Smooth muscle cell (in vitro differentiated cells): ENCODE data around the gene UBE2G2. TPM values are rescaled to one million over a fixed set of nuclear protein-coding genes. Genes with fewer than 3 reads are reported as not detected.

Source experiments
- DNase-seq: peaks from one replicate; lab custom pipeline; 2025; ENCODE audit not compliant: unreplicated experiment; lab: John Stamatoyannopoulos, UW
- H2AFZ ChIP-seq: fragments of 200-600 bp; sonication (generic); 2 replicates; pipeline ENCODE4 v1.6.0; 2016; ENCODE audit warnings: antibody characterized with exemption, low read depth, mild to moderate bottlenecking
- H3F3A ChIP-seq: fragments of 200-600 bp; sonication (generic); 2 replicates; pipeline ENCODE4 v1.6.0; 2017; ENCODE audit warnings: antibody characterized with exemption, low read depth
- H3K27ac ChIP-seq: fragments of 200-600 bp; sonication (generic); 2 replicates; pipeline ENCODE4 v1.5.1; 2016; ENCODE audit warnings: low read depth, mild to moderate bottlenecking
- H3K27me3 ChIP-seq: fragments of 200-600 bp; sonication (generic); 2 replicates; pipeline ENCODE4 v1.6.1; 2016; ENCODE audit warnings: low read depth, mild to moderate bottlenecking
- H3K36me3 ChIP-seq: fragments of 200-600 bp; sonication (generic); 2 replicates; pipeline ENCODE4 v1.5.1; 2016; ENCODE audit warnings: low read depth
- H3K4me1 ChIP-seq: fragments of 200-600 bp; sonication (generic); 2 replicates; pipeline ENCODE4 v1.5.1; 2016; ENCODE audit warnings: low read depth
- H3K4me2 ChIP-seq: fragments of 200-600 bp; sonication (generic); 2 replicates; pipeline ENCODE4 v1.6.0; 2016; ENCODE audit warnings: mild to moderate bottlenecking
- H3K4me3 ChIP-seq: fragments of 200-600 bp; sonication (generic); 2 replicates; pipeline ENCODE4 v1.5.1; 2016; ENCODE audit warnings: mild to moderate bottlenecking
- H3K79me2 ChIP-seq: fragments of 200-600 bp; sonication (generic); 2 replicates; pipeline ENCODE4 v1.6.0; 2016; ENCODE audit warnings: low read depth, mild to moderate bottlenecking
- H3K9ac ChIP-seq: fragments of 200-600 bp; sonication (generic); 2 replicates; pipeline ENCODE4 v1.6.0; 2016; ENCODE audit warnings: low read depth
- H3K9me3 ChIP-seq: fragments of 200-600 bp; sonication (generic); replicated peaks from 2 replicates; pipeline ENCODE4 v1.5.1; 2016; ENCODE audit warnings: low read depth
- H4K20me1 ChIP-seq: fragments of 200-600 bp; sonication (generic); 2 replicates; pipeline ENCODE4 v1.6.0; 2016; ENCODE audit warnings: low read depth
- WGBS: methylation state at CpG from one replicate; pipeline ENCODE4 v1.1.7; 2016; ENCODE audit warnings: low lambda C conversion rate; 5-methylcytosine and 5-hydroxymethylcytosine counted together
- polyA plus RNA-seq: library from polyadenylated mRNA; unstranded; fragments of >200 nt; fragmentation: Nextera tagmentation; extraction: Ambion mirVana; gene quantifications from 2 replicates; pipeline ENCODE4 v1.2.1, GENCODE V29; 2016
- total RNA-seq: library from RNA; depleted of rRNA; stranded (reverse); fragments of >200 nt; gene quantifications from 2 replicates; pipeline ENCODE4 v1.2.3, GENCODE V29; 2014
- TF ChIP-seq, protein P1 (sequence below): fragments of 200-600 bp; sonication (generic); IDR thresholded peaks from 2 replicates; pipeline ENCODE4 v1.5.1; 2017; ENCODE audit warnings: borderline replicate concordance, mild to moderate bottlenecking, antibody characterized with exemption; ENCODE audit not compliant: insufficient read depth, poor library complexity, severe bottlenecking

UBE2G2 gene
- total and polyA plus RNA-seq, 2 experiments from 2014 or later = 33.1 to 34.1 TPM

DNA sequence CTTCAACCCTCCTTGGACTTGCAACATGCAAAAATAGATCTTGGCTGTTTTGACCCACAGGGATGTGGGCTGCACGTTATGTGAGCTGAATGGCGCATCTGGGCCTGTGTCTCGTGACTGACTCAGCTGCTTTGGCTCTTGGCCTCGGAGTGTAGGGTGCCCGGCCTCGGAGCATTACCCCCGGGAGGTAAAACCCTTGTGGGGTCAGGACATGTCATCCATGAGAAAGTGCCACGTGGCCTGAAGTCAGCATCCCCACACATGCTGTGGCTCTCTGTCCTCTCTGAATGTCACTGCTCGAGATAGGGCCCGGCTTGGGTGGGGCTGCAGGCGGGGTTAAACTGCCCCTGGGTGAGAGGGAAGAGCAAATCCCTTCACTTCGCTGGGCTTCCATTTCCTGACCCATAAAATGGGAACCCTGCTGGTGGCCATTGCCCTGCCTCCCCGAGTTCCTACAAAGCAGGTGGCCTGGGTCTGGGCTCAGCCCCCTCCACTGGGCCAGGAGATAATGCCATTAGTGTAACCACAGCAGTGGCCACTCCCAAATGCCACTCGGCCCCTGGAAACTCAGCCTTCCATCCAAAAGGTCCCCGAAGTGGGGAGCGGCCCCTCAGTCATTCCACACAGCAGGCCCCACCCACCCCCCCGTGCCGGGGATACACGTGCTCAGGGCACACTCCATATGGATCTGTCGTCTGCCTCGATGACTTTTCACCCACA is 67.4 kb downstream of the UBE2G2 start:
- DNase-seq = no peak
- no peak overlapping the region for H3K4me2 ChIP-seq
- peaks cover 4% of the 10 kb centered on the region for H3K9me3 ChIP-seq
- no peak overlapping the region for H2AFZ ChIP-seq
- H3F3A ChIP-seq = no peaks in the 10 kb centered on the region
- no peak overlapping the region for H3K4me3 ChIP-seq
- no peak overlapping the region for H3K27ac ChIP-seq
- H3K4me1 ChIP-seq = no peaks in the 10 kb centered on the region
- no peaks in the 10 kb centered on the region for H3K27me3 ChIP-seq
- H3K79me2 ChIP-seq = no peaks in the 10 kb centered on the region
- H3K9ac ChIP-seq = no peak overlapping the region
- no peaks in the 10 kb centered on the region for H4K20me1 ChIP-seq
- 96% methylated on average over 21 of the region's 21 CpGs for WGBS
- TF ChIP-seq, protein P1, sequence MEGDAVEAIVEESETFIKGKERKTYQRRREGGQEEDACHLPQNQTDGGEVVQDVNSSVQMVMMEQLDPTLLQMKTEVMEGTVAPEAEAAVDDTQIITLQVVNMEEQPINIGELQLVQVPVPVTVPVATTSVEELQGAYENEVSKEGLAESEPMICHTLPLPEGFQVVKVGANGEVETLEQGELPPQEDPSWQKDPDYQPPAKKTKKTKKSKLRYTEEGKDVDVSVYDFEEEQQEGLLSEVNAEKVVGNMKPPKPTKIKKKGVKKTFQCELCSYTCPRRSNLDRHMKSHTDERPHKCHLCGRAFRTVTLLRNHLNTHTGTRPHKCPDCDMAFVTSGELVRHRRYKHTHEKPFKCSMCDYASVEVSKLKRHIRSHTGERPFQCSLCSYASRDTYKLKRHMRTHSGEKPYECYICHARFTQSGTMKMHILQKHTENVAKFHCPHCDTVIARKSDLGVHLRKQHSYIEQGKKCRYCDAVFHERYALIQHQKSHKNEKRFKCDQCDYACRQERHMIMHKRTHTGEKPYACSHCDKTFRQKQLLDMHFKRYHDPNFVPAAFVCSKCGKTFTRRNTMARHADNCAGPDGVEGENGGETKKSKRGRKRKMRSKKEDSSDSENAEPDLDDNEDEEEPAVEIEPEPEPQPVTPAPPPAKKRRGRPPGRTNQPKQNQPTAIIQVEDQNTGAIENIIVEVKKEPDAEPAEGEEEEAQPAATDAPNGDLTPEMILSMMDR = no peak
- no peaks in the 10 kb centered on the region for H3K36me3 ChIP-seq

DNA sequence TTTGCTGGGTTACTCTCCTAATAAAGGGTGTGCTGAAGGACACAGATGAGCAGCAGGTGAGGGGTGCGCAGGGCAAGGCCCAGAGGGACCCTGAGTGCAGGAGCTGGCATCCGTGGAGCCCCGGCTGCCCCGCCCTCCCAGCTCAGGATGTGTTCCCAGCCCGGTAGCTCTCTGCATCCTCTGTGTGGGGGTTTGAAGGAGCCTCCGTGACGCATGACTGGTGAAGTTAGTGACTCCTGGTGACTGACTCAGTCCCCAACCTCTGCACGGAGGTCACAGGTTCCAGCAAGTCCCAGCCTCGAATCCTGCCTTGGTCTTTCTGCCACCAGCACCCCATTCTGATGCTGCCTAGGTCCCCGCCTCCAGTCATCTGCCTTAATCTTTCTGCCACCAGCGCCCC is 68.7 kb downstream of the UBE2G2 start:
- Histone ChIP-seq H3K4me2 (no peak overlapping the region), H4K20me1 (no peaks in the 10 kb centered on the region), H3F3A (no peaks in the 10 kb centered on the region), H2AFZ (no peak overlapping the region), H3K9ac (no peak overlapping the region), H3K27ac (no peak overlapping the region), H3K4me3 (no peak overlapping the region), H3K4me1 (no peaks in the 10 kb centered on the region), H3K27me3 (no peaks in the 10 kb centered on the region), H3K9me3 (no peaks in the 10 kb centered on the region), H3K36me3 (no peaks in the 10 kb centered on the region), H3K79me2 (no peaks in the 10 kb centered on the region)
- DNase-seq = no peak
- WGBS = 92% methylated on average over 11 of the region's 11 CpGs
- TF ChIP-seq, protein P1 = no peak

DNA sequence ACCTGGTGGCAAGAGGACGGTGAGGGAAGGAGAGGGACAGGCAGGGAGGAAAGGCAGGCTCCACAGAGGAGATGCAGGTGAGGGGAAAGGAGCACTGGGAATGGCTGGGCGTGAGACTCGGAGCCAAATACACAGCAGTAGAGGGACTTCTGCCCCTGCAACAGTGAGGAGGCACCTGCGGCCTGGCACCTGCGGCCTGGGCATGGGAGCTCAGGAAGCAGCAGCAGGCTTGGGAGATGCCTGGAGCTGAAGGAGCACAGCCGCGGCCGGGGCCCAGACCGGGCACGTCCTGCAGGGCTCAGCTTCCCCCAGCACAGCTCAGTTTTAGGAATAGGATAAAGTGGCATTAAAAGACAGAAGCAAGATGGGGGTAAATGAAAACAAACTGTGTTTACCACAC is 69.4 kb downstream of the UBE2G2 start:
- Histone ChIP-seq H2AFZ (no peak overlapping the region), H3K4me2 (no peak overlapping the region), H3K4me3 (no peak overlapping the region), H3K9me3 (no peaks in the 10 kb centered on the region), H3K36me3 (no peaks in the 10 kb centered on the region), H3K27me3 (peaks cover under 1% of the 10 kb centered on the region), H3K79me2 (no peaks in the 10 kb centered on the region), H3K4me1 (no peaks in the 10 kb centered on the region), H3K9ac (no peak overlapping the region), H3K27ac (no peak overlapping the region), H3F3A (no peaks in the 10 kb centered on the region), H4K20me1 (no peaks in the 10 kb centered on the region)
- TF ChIP-seq, protein P1 = no peak
- 93% methylated on average over 10 of the region's 10 CpGs for WGBS
- DNase-seq = no peak

DNA sequence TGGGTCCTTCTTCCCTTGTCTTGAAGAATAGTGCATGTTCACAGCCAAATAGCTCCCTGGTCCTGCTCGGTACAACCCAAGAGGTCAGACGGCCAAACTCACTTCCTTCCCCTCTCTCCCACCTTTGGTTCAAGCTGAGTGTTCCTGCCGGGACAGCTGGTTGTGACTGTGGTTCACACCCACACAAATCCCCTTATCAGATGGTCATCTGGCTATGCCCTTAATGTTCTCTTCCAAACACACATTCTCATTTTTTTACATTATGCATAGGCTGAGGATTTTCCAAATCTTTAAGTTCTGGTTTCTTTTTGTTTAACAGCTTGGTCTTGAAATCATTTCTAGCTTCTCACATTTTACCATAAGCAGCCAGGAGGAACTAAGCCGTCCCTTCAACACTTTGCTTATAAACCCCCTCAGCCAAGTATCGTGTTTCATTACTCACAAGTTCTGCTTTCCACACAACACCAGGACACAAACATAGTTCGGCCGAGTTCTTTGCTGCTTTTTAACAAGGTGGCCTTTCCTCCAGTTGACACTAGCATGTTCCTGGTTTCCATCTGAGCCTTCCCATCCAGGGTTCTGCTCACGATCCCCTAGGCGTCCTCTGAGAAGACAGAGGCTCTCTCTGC is 70.6 kb downstream of the UBE2G2 start:
- no peaks in the 10 kb centered on the region for H3K36me3 ChIP-seq

More for the DNA sequence above, 70.6 kb downstream of the UBE2G2 start:
- H2AFZ ChIP-seq = no peak overlapping the region
- no peaks in the 10 kb centered on the region for H3K4me1 ChIP-seq
- peaks cover 12% of the 10 kb centered on the region for H3K27me3 ChIP-seq
- H3K9ac ChIP-seq = no peak overlapping the region
- TF ChIP-seq, protein P1 = no peak
- no peaks in the 10 kb centered on the region for H3K79me2 ChIP-seq
- no peak for DNase-seq
- H4K20me1 ChIP-seq = no peaks in the 10 kb centered on the region
- peak overlapping the region; percentile 31 for H3K4me2 ChIP-seq
- 31% methylated on average over 9 of the region's 9 CpGs for WGBS
- H3K27ac ChIP-seq = no peak overlapping the region
- no peaks in the 10 kb centered on the region for H3F3A ChIP-seq
- no peaks in the 10 kb centered on the region for H3K9me3 ChIP-seq
- no peak overlapping the region for H3K4me3 ChIP-seq
